GM19455 (cell line): ENCODE data around the gene RCAN3.
"Not testable (repeated sequence)": the region's sequence is repeated elsewhere in the genome, so short reads cannot be mapped to it uniquely, and the experiment has no call there.

Source experiments
- ATAC-seq: cut with Tn5 transposase; IDR thresholded peaks from one replicate; pipeline ENCODE4 v1.9.1; 2021; ENCODE audit not compliant: unreplicated experiment

The RCAN3 gene

DNA sequence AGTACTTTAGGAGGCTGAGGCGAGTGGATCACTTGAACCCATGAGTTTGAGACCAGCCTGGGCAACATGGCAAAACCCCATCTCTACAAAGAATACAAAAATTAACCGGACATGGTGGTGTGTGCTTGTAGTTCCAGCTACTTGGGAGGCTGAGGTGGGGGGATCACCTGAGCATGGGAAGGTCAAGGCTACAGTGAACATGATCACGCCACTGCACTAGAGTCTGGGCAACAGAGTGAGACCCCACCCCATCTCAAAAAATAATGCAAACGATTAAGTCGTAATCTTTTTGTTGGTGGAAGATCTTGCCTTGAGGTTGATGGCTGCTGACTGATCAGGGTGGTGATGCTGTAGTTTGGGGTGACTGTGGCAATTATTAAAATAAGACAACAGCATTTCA is 6.3 kb downstream of the RCAN3 start:
- no peak for ATAC-seq

DNA sequence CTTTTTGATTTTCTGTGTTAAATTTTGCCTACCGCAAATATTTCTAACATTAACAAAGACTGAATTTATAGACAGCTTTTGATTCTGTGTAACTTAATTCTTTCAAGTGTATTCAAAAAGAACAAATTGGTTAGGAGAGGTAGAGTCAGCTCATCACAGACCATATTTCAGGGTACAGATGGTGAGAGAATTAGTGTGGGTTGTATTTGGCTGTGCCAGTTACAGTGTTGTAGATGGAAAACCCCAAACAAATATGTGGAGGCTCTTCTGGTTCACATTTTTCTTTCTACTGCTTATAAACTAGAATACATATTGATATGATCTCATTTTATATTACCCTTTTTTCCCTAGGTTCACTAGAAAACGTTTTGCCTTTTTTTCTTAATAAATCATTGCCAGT is 11.1 kb downstream of the RCAN3 start:
- no peak for ATAC-seq

DNA sequence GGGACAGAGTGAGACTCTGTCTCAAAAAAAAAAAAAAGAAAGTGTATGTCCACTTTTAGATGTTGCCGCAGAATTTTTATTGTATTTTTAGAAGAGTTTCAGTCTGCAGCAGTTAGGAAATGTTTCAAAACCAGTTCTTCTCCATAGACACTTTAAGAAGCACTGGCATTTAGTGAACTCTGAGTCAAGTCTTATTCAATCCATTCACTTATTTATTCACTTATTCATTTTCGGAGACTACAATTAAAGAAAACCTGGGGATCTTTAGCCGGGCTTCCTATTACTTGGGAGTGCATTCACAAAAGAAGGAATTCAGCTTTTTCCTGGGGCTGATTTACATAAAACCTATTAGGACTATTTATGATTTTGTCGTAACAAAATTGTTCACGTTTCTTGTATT is 12.3 kb downstream of the RCAN3 start:
- ATAC-seq = no peak

DNA sequence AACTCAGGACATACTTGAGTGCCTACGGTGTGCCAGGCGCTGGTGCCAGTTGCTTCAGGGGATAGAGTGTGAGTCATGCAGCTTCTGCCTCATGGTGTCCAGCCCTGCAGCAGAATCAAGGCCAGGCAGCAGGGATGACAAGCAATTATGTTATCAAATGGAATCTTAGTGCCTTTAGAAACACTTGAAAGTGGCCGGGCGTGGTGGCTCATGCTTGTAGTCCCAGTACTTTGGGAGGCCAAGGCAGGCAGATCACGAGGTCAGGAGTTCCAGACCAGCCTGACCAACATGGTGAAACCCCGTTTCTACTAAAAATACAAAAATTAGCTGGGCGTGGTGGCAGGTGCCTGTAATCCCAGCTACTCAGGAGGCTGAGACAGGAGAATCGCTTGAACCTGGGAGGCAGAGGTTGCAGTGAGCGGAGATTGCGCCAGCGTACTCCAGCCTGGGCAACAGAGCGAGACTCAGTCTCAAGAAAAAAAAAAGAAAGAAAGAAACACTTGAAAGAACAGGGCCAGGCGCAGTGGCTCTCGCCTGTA is 13.1 kb downstream of the RCAN3 start:
- ATAC-seq = not testable (repeated sequence)

DNA sequence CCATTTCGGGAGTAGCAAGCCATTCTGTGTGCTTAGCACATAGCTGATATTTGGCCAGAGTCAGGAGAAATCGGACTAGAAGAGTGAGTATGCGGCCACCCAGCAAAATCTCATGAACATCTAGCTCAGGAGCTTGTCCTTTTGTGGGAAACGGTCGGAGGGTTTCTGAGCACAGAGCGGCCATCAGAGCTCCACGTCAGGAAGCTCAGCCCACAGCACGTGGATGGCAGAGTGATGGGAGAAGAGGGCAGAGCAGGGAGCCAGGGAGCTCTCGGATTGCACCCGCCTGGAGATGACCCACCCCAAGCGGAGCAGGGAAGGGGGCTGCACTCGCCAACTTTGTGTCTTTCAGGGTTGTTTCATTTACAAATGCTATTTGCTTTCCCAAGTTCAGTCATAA is 13.9 kb downstream of the RCAN3 start:
- no peak for ATAC-seq

DNA sequence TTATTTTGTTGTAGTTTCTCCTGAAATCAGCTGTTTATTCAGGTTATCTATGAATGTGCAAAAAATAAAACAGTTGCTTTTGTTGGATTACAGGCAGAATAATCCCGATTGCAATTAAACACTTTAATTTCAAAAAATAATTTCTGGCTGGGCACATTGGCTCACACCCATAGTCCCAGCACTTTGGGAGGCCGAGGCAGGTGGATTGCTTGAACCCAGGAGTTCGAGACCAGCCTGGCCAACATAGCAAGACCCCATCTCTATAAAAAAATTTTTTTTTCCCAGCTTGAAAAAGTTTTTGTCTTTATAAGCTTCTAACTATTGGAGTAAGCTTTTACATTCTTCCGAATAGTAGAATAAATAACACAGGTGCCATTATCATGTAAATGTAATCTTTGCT is 15.3 kb downstream of the RCAN3 start:
- ATAC-seq = no peak

DNA sequence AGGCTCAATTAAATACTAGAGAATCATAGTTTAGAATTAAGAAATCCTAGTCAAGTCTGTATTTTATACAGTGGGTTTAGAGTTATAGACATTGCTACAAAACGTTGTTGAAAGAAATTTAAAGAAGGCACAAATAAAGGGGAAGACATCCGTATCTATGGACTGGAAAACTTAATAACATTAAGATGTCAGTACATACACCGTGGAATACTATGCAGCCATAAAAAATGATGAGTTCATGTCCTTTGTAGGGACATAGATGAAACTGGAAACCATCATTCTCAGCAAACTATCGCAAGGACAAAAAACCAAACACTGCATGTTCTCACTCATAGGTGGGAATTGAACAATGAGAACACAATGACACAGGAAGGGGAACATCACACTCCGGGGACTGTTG is 17.6 kb downstream of the RCAN3 start:
- ATAC-seq = not testable (repeated sequence)

DNA sequence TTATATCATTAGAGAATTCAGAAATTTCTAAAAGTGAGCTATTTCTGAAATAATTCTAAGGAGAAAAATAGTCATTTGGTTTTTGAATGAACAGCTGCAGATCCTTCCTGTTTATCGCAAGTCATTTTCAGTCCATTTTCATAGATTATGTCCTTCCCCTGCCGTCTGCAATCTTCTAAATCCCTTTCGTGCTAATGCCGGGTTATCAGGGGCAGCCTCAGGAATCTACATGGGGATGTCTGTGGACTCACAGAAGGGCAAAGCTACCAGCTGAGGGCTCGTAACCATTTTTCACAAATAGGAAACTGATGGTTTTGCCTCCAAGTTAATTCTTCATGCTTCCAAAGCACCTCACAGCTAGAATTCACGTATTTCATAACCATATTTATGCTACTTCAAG is 23.0 kb downstream of the RCAN3 start:
- no peak for ATAC-seq

DNA sequence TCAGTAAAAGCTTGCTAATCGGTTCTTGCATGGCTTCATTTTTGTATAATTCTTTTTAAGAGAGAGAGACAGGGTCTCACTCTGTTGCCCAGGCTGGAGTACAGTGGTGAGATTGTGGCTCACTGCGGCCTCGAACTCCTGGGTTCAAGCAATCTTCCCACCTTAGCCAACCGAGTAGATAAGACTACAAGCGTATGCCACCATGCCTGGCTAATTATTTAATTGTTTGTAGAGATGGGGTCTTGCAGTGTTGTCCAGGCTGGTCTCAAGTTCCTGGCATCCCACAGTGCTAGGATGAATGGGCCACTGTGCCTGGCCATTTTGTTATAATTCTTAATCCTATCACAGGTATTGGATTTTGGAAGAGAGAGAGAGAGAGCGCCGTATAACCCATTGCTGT is 23.4 kb downstream of the RCAN3 start:
- ATAC-seq = no peak

DNA sequence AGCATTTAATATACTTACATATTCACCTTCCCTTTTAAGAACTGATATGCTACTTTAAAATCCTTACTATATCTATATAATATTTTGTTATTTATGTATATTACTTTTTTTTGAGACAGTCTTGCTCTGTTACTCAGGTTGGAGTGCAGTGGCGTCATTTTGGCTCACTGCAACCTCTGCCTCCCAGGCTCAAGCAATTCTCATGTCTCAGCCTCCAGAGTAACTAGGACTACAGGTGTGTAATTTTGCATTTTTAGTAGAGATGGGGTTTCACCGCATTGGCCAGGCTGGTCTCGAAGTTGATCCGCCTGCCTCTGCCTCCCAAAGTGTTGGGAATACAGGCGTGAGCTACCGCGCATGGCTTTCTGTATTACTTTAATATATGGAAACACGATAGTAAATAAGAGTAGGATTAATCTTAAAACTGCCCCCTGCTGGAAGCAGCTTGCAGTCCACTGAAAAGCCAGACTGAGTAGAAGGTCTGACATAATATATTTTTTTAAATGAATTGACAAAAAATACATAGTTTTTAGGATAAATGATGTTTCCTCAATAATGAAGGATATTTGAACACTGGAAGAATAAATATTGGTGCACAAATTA is 24.4 kb downstream of the RCAN3 start:
- ATAC-seq = no peak

DNA sequence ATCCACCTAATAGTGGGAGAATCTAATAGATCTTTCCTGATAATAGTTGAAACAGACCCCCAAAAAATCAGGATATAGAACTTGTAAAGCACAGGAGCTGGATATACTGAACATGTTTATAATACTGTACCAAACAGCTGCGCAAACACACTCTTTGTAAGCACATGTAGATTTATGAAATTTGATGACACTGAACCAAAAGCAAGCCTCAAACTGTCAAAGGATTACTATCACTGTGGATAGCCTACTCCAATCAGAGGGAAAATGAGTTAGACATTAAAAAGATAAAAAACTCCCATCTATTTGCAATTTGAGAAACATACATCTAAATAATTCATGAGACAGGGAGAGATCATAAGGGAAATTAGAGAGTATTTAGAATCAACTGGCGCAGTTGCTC is 26.1 kb downstream of the RCAN3 start:
- ATAC-seq = no peak

DNA sequence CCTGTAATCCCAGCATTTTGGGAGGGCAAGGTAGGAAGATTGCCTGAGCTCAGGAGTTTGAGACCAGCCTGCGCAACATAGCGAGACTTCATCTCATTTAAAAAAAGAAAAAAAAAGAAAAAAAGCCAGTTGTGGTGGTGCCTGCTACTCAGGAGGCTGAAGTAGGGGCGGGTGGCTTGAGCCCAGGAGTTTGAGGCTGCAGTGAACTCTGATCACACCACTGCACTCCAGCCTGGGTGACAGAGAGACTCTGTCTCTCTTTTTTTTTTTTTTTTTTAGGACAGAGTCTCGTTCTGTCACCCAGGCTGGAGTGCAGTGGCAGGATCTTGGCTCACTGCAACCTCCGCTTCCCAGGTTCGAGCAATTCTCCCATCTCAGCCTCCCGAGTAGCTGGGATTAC is 26.7 kb downstream of the RCAN3 start:
- ATAC-seq = not testable (repeated sequence)

DNA sequence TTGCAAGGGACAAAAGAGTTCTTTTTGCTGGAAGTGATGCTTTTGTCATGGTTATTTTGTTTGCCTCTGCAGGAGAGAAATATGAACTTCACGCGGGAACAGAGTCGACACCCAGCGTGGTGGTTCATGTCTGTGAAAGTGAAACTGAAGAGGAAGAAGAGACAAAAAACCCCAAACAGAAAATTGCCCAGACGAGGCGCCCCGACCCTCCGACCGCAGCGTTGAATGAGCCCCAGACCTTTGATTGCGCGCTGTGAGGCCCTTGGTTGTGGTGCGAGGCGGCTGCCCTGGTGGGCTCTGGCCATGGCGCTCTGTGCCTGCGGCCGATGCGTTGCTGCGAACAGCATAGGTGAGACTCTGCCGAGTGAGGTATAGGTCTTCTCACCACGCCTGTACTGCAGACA is 32.4 kb downstream of the RCAN3 start:
- no peak for ATAC-seq

DNA sequence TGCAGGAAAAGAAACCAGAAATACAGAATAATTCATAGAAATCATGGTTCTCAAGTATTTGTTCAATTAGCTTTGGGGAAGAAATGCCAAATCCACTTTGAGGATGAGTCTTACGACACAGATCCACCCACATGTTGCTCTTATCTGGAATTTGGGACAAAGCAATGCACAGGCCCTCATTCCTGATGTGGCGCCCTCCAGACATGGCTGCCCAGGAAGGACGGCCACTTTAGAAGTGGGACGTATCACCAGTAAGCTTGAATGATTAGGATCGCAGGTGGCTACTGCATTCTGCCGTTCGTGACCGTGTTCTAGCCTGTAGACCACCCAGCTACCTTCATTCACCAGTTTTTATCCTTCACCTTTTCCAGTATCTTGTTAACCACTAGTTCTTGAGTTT is 33.1 kb downstream of the RCAN3 start:
- no peak for ATAC-seq

DNA sequence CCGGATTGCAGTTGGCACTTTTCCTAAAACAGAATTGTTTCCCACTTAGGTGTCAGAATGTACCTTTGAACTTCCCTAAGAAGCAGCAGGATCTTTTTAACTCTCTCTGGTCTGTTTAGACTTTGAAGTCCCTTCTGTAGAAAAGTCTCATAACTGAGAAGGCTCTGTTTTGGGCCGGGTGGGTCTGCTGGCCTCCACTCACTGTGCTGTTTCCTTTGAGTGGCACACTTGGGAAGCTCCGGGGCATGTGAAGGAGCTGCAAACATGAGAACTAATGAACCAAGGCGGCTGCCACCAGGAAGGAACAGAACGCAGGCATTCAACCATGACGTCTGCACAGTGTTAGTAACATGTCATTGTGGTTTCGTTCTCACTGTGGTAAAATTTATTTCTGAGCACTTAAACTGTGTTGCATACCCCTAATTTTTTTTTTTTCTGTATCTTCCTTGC is 33.8 kb downstream of the RCAN3 start:
- ATAC-seq = no peak

DNA sequence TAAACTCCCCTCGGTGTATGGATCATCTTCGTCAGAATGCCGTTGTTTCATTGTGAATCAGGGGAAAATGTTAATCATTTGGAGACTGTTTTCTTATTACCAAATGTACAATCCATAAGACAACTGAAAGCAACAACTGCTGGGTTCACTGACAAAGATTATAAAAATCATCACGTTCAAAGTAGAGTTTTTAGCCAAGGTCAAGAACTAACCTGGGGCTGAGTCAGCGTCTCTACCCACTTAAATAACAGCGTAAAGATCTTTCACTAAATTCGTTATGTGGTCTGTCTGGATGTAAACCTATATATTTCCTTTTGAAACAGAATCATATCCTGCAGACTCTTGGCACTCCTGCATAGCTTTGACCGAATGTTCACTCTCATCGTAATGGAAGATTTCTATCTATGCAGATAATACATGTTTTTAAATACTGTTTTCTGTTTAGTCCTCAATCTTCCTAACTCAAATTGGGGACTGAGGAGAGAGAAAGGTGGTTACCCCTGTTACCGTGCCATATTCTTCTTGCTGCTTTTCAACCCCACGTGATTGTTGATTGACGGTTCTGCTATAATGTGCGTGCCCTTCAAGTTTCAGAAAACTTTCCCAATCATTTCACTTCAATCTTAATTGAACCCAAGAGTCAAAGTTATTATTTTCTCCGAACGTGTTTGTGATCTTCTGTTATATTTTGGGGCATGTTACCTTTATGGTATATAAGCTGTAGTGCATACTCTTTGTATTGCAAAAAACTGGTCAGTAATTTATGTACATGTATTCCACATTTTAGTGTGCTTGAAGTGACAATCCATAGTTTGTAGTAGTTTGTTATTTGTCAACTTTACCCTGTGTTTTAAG is 37.6 kb downstream of the RCAN3 start:
- ATAC-seq = no peak

DNA sequence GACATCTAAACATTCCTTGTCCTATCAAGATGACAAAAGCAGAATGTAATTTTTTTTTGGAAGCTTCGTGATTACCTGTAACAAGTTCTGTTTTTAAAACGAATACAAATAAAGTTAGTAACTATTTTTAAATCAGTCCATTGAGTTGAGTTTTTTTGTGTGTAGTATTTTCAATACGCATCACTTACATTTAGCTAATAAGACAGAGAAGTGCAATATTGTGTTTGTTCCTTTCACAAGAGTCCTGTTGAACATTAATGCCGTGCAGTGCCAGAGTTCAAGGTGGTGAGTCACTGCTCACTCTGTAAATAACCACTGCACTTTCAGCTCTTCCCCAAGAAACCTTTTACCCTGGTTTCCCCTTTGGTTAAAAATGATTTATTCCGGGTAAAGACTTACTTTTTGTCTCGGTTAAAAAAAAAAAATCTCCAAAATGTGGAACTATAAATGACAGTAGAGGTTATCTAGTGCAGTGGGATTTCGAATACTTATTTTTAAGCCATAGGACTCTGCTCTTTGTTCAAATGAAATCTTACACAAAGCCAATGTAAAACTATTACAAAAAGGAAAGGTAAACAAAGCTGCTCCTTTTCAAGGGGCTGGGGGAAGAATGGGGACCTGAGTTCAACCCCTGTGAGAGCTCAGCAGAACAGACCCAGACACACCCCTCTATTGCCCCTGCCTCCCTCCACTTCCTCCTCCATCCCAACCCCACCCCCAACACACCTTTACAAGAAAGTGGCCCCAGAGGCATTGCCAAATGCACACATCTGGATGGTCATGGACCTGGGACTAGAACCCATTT is 38.5 kb downstream of the RCAN3 start:
- ATAC-seq = no peak

DNA sequence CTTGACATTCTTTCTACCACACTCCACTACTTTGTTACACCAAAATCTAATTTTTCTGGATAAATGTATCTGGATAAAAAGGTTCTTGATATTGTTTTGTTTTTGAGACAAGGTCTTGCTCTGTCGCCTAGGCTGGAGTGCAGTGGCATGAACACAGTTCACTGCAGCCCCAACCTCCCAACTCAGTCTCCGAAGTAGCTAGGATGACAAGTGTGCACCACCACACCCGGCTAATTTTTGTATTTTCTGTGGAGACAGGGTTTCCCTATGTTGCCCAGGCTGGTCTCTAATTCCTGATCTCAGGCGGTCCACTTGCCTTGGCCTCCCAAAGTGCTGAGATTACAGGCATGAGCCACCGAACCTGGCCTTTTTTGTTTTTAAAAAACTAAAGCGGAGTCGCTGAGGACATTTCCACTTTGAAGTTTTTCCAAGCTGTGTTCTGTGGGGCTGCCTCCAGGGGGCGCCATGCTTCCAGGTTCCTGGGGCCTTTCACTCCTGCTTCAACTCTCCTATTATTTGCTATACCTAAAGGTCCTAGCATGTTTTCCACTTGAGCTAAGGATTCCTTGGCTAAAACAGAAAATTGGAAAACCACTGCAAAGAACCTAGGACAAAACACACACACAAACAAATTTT is 39.2 kb downstream of the RCAN3 start:
- no peak for ATAC-seq

DNA sequence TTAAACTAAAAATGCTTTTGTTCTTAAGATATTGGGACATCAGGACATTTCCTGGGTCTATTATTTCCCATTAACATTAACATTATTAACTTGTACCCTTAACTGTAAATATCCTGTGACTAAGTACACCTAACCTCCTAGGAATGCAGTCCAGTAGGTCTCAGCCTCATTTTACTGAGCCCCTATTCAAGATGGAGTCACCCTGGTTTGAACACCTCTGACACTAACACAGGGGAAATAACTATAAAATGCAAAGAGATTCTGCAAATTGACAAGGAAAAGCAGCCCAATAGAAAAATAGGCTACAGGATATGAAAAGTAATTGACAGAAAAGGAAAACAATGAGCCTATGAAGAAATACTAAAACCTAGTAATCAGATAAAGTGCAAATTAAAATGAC is 41.6 kb downstream of the RCAN3 start:
- no peak for ATAC-seq

DNA sequence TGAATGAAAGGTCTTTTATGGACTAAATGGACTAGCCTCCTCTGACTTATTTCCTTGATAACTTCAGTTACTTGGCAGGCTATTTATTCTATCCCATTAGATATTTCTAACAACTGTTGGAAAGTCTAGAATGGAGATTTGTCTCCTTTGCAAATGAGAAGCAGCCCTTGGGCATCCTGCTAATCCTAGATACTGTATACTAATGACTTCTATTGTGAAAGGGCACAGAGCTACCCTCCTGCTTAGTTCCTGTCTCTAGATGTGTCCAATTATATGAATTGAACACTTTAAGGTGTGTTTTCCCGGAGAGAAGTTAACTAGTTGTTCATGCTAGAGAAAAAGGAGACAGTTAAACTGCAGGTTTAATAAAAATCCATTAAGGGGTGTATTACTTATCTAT is 43.0 kb downstream of the RCAN3 start:
- ATAC-seq = no peak

DNA sequence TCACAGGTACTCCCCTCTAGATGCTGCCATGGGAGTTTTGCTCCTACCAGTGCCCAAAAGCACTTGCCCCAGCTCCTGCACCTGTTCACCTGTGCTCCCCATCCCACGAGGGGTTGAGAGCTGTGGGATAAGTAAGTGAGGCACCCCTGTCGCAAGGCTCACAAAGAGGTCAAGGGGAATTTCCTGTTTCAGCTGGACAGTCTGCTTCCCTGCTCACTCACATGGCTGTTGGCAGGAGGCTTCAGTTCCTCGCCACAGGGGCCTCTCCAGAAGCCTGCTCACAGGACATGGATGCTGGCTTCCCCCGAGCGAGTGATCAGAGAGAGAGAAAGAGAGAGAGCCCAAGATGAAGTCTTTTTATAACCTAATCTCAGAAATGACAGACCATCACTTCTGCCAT is 44.6 kb downstream of the RCAN3 start:
- no peak for ATAC-seq
